Hepatocyte (in vitro differentiated cells): ENCODE data around the gene NFYC. TPM values are rescaled to one million over a fixed set of nuclear protein-coding genes. Genes with fewer than 3 reads are reported as not detected.

ENCODE experiments used
- DNase-seq: peaks from one replicate; pipeline ENCODE4 v3.0.0-alpha.2; 2016; ENCODE audit warnings: low spot score
- H2AFZ ChIP-seq: fragments of 200-600 bp; sonication (generic); 2 replicates; pipeline ENCODE4 v1.6.0; 2016; ENCODE audit warnings: antibody characterized with exemption, mild to moderate bottlenecking
- H3K27ac ChIP-seq: fragments of 200-600 bp; sonication (generic); 2 replicates; pipeline ENCODE4 v1.5.1; 2016; ENCODE audit warnings: mild to moderate bottlenecking
- H3K27me3 ChIP-seq: fragments of 200-600 bp; sonication (generic); 2 replicates; pipeline ENCODE4 v1.6.1; 2016
- H3K36me3 ChIP-seq: fragments of 200-600 bp; sonication (generic); replicated peaks from 2 replicates; pipeline ENCODE4 v1.5.1; 2016; ENCODE audit warnings: low read depth; ENCODE audit not compliant: insufficient read depth
- H3K4me1 ChIP-seq: fragments of 200-600 bp; sonication (generic); 2 replicates; pipeline ENCODE4 v1.5.1; 2016; ENCODE audit warnings: mild to moderate bottlenecking, moderate library complexity; ENCODE audit not compliant: insufficient read depth
- H3K4me2 ChIP-seq: fragments of 200-600 bp; sonication (generic); 2 replicates; pipeline ENCODE4 v1.6.0; 2016
- H3K4me3 ChIP-seq: fragments of 200-600 bp; sonication (generic); 2 replicates; pipeline ENCODE4 v1.5.1; 2016; ENCODE audit warnings: mild to moderate bottlenecking
- H3K79me2 ChIP-seq: fragments of 200-600 bp; sonication (generic); 2 replicates; pipeline ENCODE4 v1.6.0; 2017; ENCODE audit warnings: mild to moderate bottlenecking
- H3K9me2 ChIP-seq: fragments of 200-600 bp; sonication (generic); replicated peaks from 2 replicates; pipeline ENCODE4 v1.6.0; 2017; ENCODE audit warnings: mild to moderate bottlenecking; ENCODE audit not compliant: insufficient read depth
- H3K9me3 ChIP-seq: fragments of 200-600 bp; sonication (generic); 2 replicates; pipeline ENCODE4 v1.5.1; 2016; ENCODE audit warnings: low read depth, mild to moderate bottlenecking
- H4K20me1 ChIP-seq: fragments of 200-600 bp; sonication (generic); 2 replicates; pipeline ENCODE4 v1.6.0; 2016; ENCODE audit warnings: mild to moderate bottlenecking; ENCODE audit not compliant: insufficient read depth, poor library complexity, severe bottlenecking
- CTCF ChIP-seq: fragments of 200-600 bp; sonication (generic); IDR thresholded peaks from 2 replicates; pipeline ENCODE4 v1.5.1; 2016; ENCODE audit warnings: antibody characterized with exemption, mild to moderate bottlenecking; ENCODE audit not compliant: poor library complexity
- EZH2 ChIP-seq: fragments of 200-600 bp; sonication (generic); IDR thresholded peaks from 2 replicates; pipeline ENCODE4 v1.6.1; 2016; ENCODE audit warnings: antibody characterized with exemption, mild to moderate bottlenecking, borderline replicate concordance
- EZH2phosphoT487 ChIP-seq: fragments of 200-600 bp; sonication (generic); IDR thresholded peaks from one replicate; pipeline ENCODE4 v1.6.1; 2018; ENCODE audit warnings: antibody characterized with exemption, mild to moderate bottlenecking, low read depth, moderate library complexity; ENCODE audit not compliant: unreplicated experiment, severe bottlenecking
- WGBS: methylation state at CpG from one replicate; pipeline ENCODE4 v1.1.6; 2016; ENCODE audit warnings: low lambda C conversion rate; ENCODE audit errors: missing lambda C conversion rate; 5-methylcytosine and 5-hydroxymethylcytosine counted together
- polyA plus RNA-seq: library from polyadenylated mRNA; unstranded; fragments of >200 nt; fragmentation: Nextera tagmentation; extraction: Ambion mirVana; gene quantifications from 2 replicates; pipeline ENCODE4 v1.2.1, GENCODE V29; 2016
- total RNA-seq: library from RNA; depleted of rRNA; stranded (reverse); fragments of >200 nt; gene quantifications from 2 replicates; pipeline ENCODE4 v1.2.3, GENCODE V29; 2014

NFYC gene
- total and polyA plus RNA-seq, 2 experiments from 2014 or later = 44.1 to 52.5 TPM

- H3K36me3 ChIP-seq = no peaks in the 10 kb centered on the region
- H3K4me1 ChIP-seq = no peaks in the 10 kb centered on the region
- H3K27me3 ChIP-seq = no peaks in the 10 kb centered on the region
- no peaks in the 10 kb centered on the region for H4K20me1 ChIP-seq
- DNase-seq = no peak
- no peak overlapping the region for H3K4me3 ChIP-seq
- H3K4me2 ChIP-seq = no peak overlapping the region
- H2AFZ ChIP-seq = no peak overlapping the region
- H3K9me2 ChIP-seq = no peaks in the 10 kb centered on the region
- no peak overlapping the region for H3K27ac ChIP-seq
- no peaks in the 10 kb centered on the region for H3K9me3 ChIP-seq
- WGBS = 78% methylated on average over 3 of the region's 3 CpGs
- TF ChIP-seq EZH2 (no peak), CTCF (no peak), EZH2phosphoT487 (no peak)
- H3K79me2 ChIP-seq = peaks cover 21% of the 10 kb centered on the region
Observed at GRCh38 chr1:40756523-40756922, 65.0 kb downstream of the NFYC start.

GRCh38 chr1:40757084-40757483 lies 65.6 kb downstream of the NFYC start:
- Histone ChIP-seq H3K4me2 (no peak overlapping the region), H3K4me1 (no peaks in the 10 kb centered on the region), H3K9me3 (no peaks in the 10 kb centered on the region), H4K20me1 (no peaks in the 10 kb centered on the region), H3K4me3 (no peak overlapping the region), H3K36me3 (no peaks in the 10 kb centered on the region), H3K27ac (no peak overlapping the region), H2AFZ (no peak overlapping the region), H3K27me3 (no peaks in the 10 kb centered on the region), H3K9me2 (no peaks in the 10 kb centered on the region), H3K79me2 (peaks cover 21% of the 10 kb centered on the region)
- DNase-seq = no peak
- WGBS = 85% methylated on average over 8 of the region's 8 CpGs
- TF ChIP-seq EZH2phosphoT487 (no peak), EZH2 (no peak), CTCF (no peak)

- TF ChIP-seq EZH2phosphoT487 = no peak
- no peak for TF ChIP-seq EZH2
- no peak for TF ChIP-seq CTCF
- no peak for DNase-seq
- H3K9me3 ChIP-seq = no peaks in the 10 kb centered on the region
- peak overlapping the region; percentile 26 for H3K27ac ChIP-seq
- H4K20me1 ChIP-seq = no peaks in the 10 kb centered on the region
- H3K27me3 ChIP-seq = no peaks in the 10 kb centered on the region
- H3K4me2 ChIP-seq = no peak overlapping the region
- no peaks in the 10 kb centered on the region for H3K4me1 ChIP-seq
- WGBS = 95% methylated on average over 7 of the region's 7 CpGs
- H3K4me3 ChIP-seq = no peak overlapping the region
- H3K9me2 ChIP-seq = no peaks in the 10 kb centered on the region
- H3K36me3 ChIP-seq = no peaks in the 10 kb centered on the region
- peaks cover 17% of the 10 kb centered on the region for H3K79me2 ChIP-seq
- H2AFZ ChIP-seq = no peak overlapping the region
Observed at GRCh38 chr1:40758004-40758403, 66.5 kb downstream of the NFYC start.
